ENCODE measurements around the gene PTPRF. TPM values are rescaled to one million over a fixed set of nuclear protein-coding genes. Genes with fewer than 3 reads are reported as not detected.
"Not testable (repeated sequence)": the region's sequence is repeated elsewhere in the genome, so short reads cannot be mapped to it uniquely, and the experiment has no call there.

PTPRF gene
- total and polyA plus RNA-seq, 9 donors: 9.3 to 41.2 (median 21.0) TPM

DNA sequence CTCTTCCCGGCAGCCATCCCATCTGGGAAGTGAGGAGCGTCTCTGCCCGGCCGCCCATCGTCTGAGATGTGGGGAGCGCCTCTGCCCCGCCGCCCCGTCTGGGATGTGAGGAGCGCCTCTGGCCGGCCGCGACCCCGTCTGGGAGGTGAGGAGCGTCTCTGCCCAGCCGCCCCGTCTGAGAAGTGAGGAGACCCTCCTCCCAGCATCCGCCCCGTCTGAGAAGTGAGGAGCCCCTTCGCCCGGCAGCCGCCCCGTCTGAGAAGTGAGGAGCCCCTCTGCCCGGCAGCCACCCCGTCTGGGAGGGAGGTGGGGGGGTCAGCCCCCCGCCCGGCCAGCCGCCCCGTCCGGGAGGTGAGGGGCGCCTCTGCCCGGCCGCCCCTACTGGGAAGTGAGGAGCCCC, 28.9 kb upstream of the PTPRF start:
- DNase-seq; H3K4me3 ChIP-seq (ENCODE audit: low read length); H3K27me3 ChIP-seq (ENCODE audit: control insufficient read depth, insufficient read depth, low read length); H3K36me3 ChIP-seq (ENCODE audit: control insufficient read depth, insufficient read depth, low read length); H3K4me1 ChIP-seq (ENCODE audit: control insufficient read depth, insufficient read depth, low read length); H3K9me3 ChIP-seq (replicated peaks; ENCODE audit: control insufficient read depth, low read depth, low read length); H3K27ac ChIP-seq (ENCODE audit: low read length): not testable (repeated sequence)
- 100% methylated on average over 4 of the region's 33 CpGs for WGBS (ENCODE audit: insufficient coverage)

DNA sequence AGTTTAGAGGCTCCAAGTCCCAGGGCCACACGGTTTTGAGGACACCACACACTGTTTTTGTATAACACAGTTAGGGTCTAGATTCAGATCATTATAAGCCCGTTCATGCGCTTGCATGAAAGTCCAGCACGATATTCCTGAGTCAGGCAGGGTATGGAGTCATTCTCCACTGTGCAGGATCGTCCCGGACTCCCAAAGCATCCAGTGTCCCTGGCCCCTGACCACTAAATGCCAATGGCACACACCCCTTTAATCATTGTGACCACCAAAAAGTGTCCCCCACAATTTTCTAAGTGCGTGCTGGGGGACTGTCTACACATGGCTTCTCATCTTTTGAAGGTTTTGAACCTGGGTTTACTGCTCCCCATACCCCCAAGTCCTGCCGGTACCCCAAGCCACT, 27.1 kb upstream of the PTPRF start:
- H3K4me1 ChIP-seq (ENCODE audit: control insufficient read depth, insufficient read depth, low read length): no peaks in the 10 kb centered on the region
- DNase-seq: no peak
- 85% methylated on average over 6 of the region's 8 CpGs for WGBS (ENCODE audit: insufficient coverage)
- no peaks in the 10 kb centered on the region for H3K36me3 ChIP-seq (ENCODE audit: control insufficient read depth, insufficient read depth, low read length)
- no peak overlapping the region for H3K27ac ChIP-seq (ENCODE audit: low read length)
- no peaks in the 10 kb centered on the region for H3K27me3 ChIP-seq (ENCODE audit: control insufficient read depth, insufficient read depth, low read length)
- H3K9me3 ChIP-seq (replicated peaks; ENCODE audit: control insufficient read depth, low read depth, low read length): no peaks in the 10 kb centered on the region
- no peak overlapping the region for H3K4me3 ChIP-seq (ENCODE audit: low read length)

DNA sequence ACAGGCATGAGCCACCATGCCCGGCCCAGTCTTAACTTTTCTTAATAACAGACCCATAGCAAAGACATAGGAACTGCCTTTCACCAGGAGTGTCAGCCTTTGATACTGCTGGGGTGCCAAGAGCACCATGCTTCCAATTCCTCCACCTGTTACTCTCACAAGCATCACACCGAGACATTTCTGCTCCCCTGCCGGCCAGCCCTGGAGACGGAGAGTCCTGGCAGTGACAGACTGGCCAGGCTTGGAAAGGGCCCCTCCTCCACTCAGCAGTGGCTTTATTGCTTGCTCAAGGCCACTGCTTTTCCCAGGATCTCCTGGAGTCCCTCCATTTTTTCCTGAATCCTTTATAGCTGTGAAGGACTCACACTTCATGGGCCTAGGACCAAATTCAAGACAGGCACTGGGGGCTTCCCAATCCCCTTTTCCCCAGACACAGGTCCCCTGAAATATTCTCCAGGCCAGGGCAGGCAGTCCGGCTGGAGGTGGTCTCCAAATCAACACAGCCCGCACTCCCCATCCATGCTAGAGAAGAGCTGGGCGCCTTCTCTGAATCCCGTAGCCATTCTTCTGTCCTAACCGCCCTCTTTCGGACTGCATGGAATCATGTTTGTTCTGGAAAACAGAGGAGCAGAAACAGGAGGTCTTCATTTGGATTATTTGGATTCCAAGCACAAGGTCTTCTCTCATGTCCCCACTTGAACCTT, 25.5 kb upstream of the PTPRF start:
- Histone ChIP-seq H3K9me3 (replicated peaks; ENCODE audit: control insufficient read depth, low read depth, low read length) (no peaks in the 10 kb centered on the region), H3K4me3 (ENCODE audit: low read length) (no peak overlapping the region), H3K27me3 (ENCODE audit: control insufficient read depth, insufficient read depth, low read length) (peaks cover 2% of the 10 kb centered on the region), H3K36me3 (ENCODE audit: control insufficient read depth, insufficient read depth, low read length) (no peaks in the 10 kb centered on the region), H3K4me1 (ENCODE audit: control insufficient read depth, insufficient read depth, low read length) (no peaks in the 10 kb centered on the region), H3K27ac (ENCODE audit: low read length) (no peak overlapping the region)
- DNase-seq: no peak
- 65% methylated on average over 8 of the region's 10 CpGs for WGBS (ENCODE audit: insufficient coverage)

DNA sequence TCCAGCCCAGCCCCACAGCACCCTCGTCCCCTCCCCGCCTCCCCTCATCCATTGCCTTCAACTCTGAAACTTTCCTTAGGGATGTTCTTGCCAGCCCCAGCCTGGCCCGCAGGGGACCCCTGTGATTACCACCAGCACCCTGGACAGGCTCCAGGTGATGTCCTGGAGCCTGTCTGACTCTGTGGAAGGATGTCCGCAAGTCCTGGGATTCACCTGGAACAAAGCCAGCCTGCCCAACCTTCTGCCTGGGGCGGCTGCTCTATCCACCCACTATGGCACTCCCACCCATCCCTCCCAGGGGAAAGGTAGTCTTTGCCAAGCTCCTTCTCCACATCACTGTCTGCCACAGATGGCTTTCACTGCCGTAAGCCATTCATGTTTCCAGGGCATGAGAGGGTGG, 24.4 kb upstream of the PTPRF start:
- no peak overlapping the region for H3K4me3 ChIP-seq (ENCODE audit: low read length)
- 75% methylated on average over 5 of the region's 6 CpGs for WGBS (ENCODE audit: insufficient coverage)
- H3K9me3 ChIP-seq (replicated peaks; ENCODE audit: control insufficient read depth, low read depth, low read length): no peaks in the 10 kb centered on the region
- H3K4me1 ChIP-seq (ENCODE audit: control insufficient read depth, insufficient read depth, low read length): no peaks in the 10 kb centered on the region
- H3K36me3 ChIP-seq (ENCODE audit: control insufficient read depth, insufficient read depth, low read length): no peaks in the 10 kb centered on the region
- DNase-seq: no peak
- H3K27ac ChIP-seq (ENCODE audit: low read length): no peak overlapping the region
- peaks cover 2% of the 10 kb centered on the region for H3K27me3 ChIP-seq (ENCODE audit: control insufficient read depth, insufficient read depth, low read length)

DNA sequence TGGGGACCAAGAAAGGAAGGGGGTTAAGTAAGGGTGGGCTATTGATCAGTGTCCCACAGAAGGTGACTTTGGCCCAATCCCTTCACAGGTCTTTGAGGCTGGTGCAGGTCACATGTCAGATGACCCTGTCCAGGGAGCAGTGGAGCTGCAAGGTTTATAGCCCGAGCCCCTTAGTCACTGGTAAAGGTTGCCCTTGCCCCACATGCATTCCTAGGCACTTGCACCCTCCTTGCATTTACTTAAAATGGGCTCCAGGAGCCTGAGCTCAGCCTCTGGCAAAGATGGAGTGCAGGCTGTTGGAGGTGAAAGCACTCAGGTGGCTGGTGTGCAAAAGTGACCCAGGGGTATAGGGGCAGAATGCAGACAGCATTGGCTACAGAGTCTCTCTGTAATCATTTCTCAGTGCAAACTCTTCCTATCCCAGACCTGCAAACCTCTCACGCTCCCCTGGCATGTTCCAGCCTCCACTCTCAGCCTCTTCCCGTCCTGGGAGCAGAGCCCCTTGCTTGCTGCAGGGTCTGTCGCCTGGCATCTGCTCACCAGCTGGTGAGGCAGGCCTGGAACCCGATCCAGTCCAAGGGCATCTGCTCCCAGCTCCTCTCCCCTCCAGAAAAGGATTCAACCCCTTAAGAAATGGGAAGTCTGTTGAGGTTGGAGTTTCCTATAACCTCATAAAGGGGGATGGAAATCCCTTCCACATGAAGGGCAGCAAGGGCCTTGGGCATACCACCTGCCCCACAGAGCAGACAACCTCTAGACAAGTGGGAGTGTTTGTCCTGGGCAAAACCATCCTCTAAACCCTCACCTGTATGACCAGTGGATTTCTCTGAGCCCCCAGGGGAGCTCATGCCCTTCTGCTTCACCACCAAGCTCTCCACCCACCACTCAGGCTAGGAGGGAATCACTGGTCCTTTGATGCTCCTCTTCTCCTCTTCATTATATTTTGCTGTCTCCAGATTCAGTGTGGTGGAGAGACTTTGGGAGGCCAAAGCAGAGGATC, 23.1 kb upstream of the PTPRF start:
- DNase-seq: no peak
- WGBS (ENCODE audit: insufficient coverage): 57% methylated on average over 1 of the region's 5 CpGs

DNA sequence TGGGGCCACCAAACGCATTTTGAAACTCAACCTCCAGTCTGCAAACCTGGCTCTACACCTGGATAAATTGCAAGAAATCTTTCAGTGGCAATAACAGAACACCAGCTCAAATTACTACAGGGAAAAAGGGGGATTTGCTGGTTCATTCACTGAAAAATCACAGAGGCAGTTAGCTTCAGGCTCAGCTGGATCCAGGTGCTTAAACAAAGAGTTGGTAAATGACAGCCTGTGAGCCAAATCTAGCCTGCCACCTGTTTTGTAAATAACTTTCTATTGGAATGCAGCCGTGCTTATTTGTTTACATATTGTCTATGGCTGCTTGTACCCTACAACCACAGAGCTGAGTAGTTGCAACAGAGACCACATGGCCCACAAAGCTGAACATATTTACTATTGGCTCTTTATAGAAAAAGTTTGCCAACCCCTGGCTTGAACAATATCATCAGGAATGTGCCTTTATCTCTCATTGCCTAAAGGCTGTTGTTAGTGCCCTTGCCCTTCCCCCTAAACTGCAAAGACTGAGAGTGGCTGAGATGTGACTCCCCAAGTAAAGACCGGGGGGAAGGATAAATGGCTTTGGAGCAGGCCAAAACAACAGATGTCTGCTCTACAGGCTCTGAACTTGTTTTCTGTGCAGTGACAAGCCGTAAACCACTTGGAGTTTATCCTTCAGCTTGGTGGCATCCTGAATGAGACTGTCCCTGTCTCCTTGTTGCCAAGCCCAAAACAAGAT, 21.5 kb upstream of the PTPRF start:
- WGBS (ENCODE audit: insufficient coverage): 42% methylated on average over 2 of the region's 4 CpGs
- no peak for DNase-seq
- Histone ChIP-seq H3K4me1 (ENCODE audit: control insufficient read depth, insufficient read depth, low read length) (no peaks in the 10 kb centered on the region), H3K27ac (ENCODE audit: low read length) (no peak overlapping the region), H3K27me3 (ENCODE audit: control insufficient read depth, insufficient read depth, low read length) (peaks cover 3% of the 10 kb centered on the region), H3K4me3 (ENCODE audit: low read length) (no peak overlapping the region), H3K9me3 (replicated peaks; ENCODE audit: control insufficient read depth, low read depth, low read length) (peaks cover 2% of the 10 kb centered on the region), H3K36me3 (ENCODE audit: control insufficient read depth, insufficient read depth, low read length) (no peaks in the 10 kb centered on the region)

More for the DNA sequence above, 23.1 kb upstream of the PTPRF start:
- Histone ChIP-seq H3K27me3 (ENCODE audit: control insufficient read depth, insufficient read depth, low read length) (peaks cover 2% of the 10 kb centered on the region), H3K27ac (ENCODE audit: low read length) (no peak overlapping the region), H3K4me1 (ENCODE audit: control insufficient read depth, insufficient read depth, low read length) (no peaks in the 10 kb centered on the region), H3K4me3 (ENCODE audit: low read length) (no peak overlapping the region), H3K36me3 (ENCODE audit: control insufficient read depth, insufficient read depth, low read length) (no peaks in the 10 kb centered on the region), H3K9me3 (replicated peaks; ENCODE audit: control insufficient read depth, low read depth, low read length) (peaks cover 2% of the 10 kb centered on the region)

DNA sequence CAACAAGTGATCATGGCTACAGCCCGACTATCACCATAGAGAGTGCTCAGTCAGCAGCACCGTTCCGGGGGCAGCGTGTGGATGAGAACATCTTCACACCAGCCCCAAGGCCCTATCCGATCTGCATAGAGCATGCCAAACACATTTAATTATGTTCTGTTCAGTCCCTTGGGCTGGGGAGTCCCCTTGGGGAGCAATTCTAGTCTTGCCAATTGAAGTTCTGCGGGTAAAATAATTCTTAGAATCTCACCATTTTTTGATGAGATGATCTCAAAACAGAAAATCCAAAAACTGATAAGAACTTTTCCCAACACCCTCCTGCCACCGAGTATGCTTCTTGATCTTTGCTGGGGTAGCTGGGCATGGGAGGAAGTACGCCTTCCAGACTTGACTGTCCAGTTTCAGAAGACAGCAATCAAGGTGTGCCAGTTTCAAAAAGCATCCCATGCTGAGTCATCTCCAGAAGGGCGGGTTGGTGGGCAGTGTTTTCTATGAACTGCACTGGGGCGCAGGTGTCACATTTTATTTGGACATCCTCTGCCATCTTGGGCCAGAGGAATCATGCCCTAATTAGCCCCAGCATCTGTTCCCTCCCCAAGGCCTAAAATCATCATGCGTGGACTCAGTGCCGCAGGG, 20.8 kb upstream of the PTPRF start:
- DNase-seq: no peak
- Histone ChIP-seq H3K36me3 (ENCODE audit: control insufficient read depth, insufficient read depth, low read length) (no peaks in the 10 kb centered on the region), H3K4me3 (ENCODE audit: low read length) (no peak overlapping the region), H3K27me3 (ENCODE audit: control insufficient read depth, insufficient read depth, low read length) (peaks cover 4% of the 10 kb centered on the region), H3K27ac (ENCODE audit: low read length) (no peak overlapping the region), H3K9me3 (replicated peaks; ENCODE audit: control insufficient read depth, low read depth, low read length) (peaks cover 2% of the 10 kb centered on the region), H3K4me1 (ENCODE audit: control insufficient read depth, insufficient read depth, low read length) (no peaks in the 10 kb centered on the region)
- WGBS (ENCODE audit: insufficient coverage): 88% methylated on average over 10 of the region's 12 CpGs

DNA sequence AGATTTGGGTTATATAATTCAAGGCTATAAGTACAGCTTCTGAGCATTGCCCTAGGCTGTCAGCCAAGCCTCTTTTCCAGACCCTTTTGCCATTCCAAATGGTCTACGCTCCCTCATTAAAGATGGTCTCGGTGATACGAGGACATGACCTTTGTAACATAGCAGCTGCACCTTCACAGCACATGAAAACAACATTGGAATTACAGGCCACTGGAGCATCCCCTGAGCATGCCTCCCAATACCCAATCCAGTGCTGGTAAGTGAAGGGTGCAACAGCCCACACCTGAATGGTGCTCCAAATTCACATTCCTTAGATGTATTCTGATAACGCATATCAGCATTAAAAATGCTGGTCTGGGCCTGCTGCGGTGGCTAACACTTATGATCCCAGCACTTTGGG, 20.1 kb upstream of the PTPRF start:
- DNase-seq: no peak
- no peaks in the 10 kb centered on the region for H3K36me3 ChIP-seq (ENCODE audit: control insufficient read depth, insufficient read depth, low read length)
- H3K27me3 ChIP-seq (ENCODE audit: control insufficient read depth, insufficient read depth, low read length): peaks cover 4% of the 10 kb centered on the region
- H3K4me3 ChIP-seq (ENCODE audit: low read length): no peak overlapping the region
- no peaks in the 10 kb centered on the region for H3K4me1 ChIP-seq (ENCODE audit: control insufficient read depth, insufficient read depth, low read length)
- no peak overlapping the region for H3K27ac ChIP-seq (ENCODE audit: low read length)
- 71% methylated on average over 2 of the region's 5 CpGs for WGBS (ENCODE audit: insufficient coverage)
- peaks cover 2% of the 10 kb centered on the region for H3K9me3 ChIP-seq (replicated peaks; ENCODE audit: control insufficient read depth, low read depth, low read length)

DNA sequence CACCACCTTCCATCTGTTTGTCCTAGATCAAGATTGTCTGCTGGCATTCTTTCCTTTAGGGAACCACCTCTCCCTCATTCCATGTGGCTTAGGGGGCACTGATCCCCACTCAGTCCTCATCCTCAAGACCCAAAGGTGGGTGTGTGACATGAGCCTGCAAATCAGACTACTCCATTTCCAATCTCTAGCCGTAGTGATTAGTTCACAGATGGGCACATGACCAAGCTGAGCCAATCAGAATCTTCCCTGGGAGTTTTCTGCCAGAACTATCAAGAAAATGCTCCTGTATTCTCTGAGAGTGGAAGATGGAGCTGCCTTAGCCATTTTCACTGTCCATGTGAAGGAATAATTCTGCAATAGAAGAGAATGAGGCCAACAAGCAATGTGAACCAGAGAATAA, 19.3 kb upstream of the PTPRF start:
- Histone ChIP-seq H3K36me3 (ENCODE audit: control insufficient read depth, insufficient read depth, low read length) (no peaks in the 10 kb centered on the region), H3K27ac (ENCODE audit: low read length) (no peak overlapping the region), H3K27me3 (ENCODE audit: control insufficient read depth, insufficient read depth, low read length) (peaks cover 4% of the 10 kb centered on the region), H3K4me1 (ENCODE audit: control insufficient read depth, insufficient read depth, low read length) (no peaks in the 10 kb centered on the region), H3K4me3 (ENCODE audit: low read length) (no peak overlapping the region), H3K9me3 (replicated peaks; ENCODE audit: control insufficient read depth, low read depth, low read length) (peaks cover 2% of the 10 kb centered on the region)
- no peak for DNase-seq
- 60% methylated on average over 1 of the region's 1 CpG for WGBS (ENCODE audit: insufficient coverage)

Measured in muscle of leg (tissue), 11 donors.